Activated CD4-positive, alpha-beta T cell treated with anti-CD3 and anti-CD28 coated beads for 1 hour (primary cell): ENCODE results near the gene ZNF574.

ENCODE experiments used
- DNase-seq: peaks from one replicate; pipeline ENCODE4 v3.0.0-alpha.2; 2020

Gene ZNF574

GRCh38 chr19:42057846-42058245 is 18.1 kb upstream of the ZNF574 start:
- DNase-seq = no peak

- no peak for DNase-seq
Observed at GRCh38 chr19:42059196-42059595, 16.8 kb upstream of the ZNF574 start.

GRCh38 chr19:42060117-42060516 is 15.8 kb upstream of the ZNF574 start:
- DNase-seq = no peak

GRCh38 chr19:42062381-42062780 is 13.6 kb upstream of the ZNF574 start:
- no peak for DNase-seq

GRCh38 chr19:42064432-42064831 is 11.5 kb upstream of the ZNF574 start:
- no peak for DNase-seq

GRCh38 chr19:42065051-42065450 is 10.9 kb upstream of the ZNF574 start:
- no peak for DNase-seq

- DNase-seq = no peak
Observed at GRCh38 chr19:42065511-42065910, 10.5 kb upstream of the ZNF574 start.

GRCh38 chr19:42066075-42066754 is 9.8 kb upstream of the ZNF574 start:
- no peak for DNase-seq

GRCh38 chr19:42067315-42067888 is 8.6 kb upstream of the ZNF574 start:
- DNase-seq = no peak

GRCh38 chr19:42068361-42068755 is 7.6 kb upstream of the ZNF574 start:
- no peak for DNase-seq

- no peak for DNase-seq
Observed at GRCh38 chr19:42068756-42069571, 7.0 kb upstream of the ZNF574 start.

- DNase-seq = no peak
Observed at GRCh38 chr19:42069619-42070351, 6.2 kb upstream of the ZNF574 start, which contains the start of gene GRIK5. TSS of gene GRIK5 (minus strand) at chr19:42070206. CDS start at chr19:42065770, 4,436 bp downstream.

- no peak for DNase-seq
Observed at GRCh38 chr19:42071247-42071646, 4.7 kb upstream of the ZNF574 start.

- DNase-seq = peak; percentile 10
Observed at GRCh38 chr19:42074513-42075363, 1.2 kb upstream of the ZNF574 start.

GRCh38 chr19:42075364-42075615 is 676 bp upstream of the ZNF574 start:
- no peak for DNase-seq

GRCh38 chr19:42076380-42076944 is 496 bp downstream of the ZNF574 start:
- peak; percentile 31 for DNase-seq

GRCh38 chr19:42078058-42078457 is 2.1 kb downstream of the ZNF574 start:
- DNase-seq = no peak

GRCh38 chr19:42078538-42079275 is 2.7 kb downstream of the ZNF574 start:
- DNase-seq = no peak

GRCh38 chr19:42079276-42079669 is 3.3 kb downstream of the ZNF574 start:
- DNase-seq = no peak

- DNase-seq = no peak
Observed at GRCh38 chr19:42079886-42080763, 4.2 kb downstream of the ZNF574 start.
